ENCODE results near the gene HARS1. TPM values are rescaled to one million over a fixed set of nuclear protein-coding genes. Genes with fewer than 3 reads are reported as not detected.
"Not testable (repeated sequence)": the region's sequence is repeated elsewhere in the genome, so short reads cannot be mapped to it uniquely, and the experiment has no call there.

Gene HARS1
- total RNA-seq, 1 experiment from 2014 or later, result 76.4 TPM

DNA sequence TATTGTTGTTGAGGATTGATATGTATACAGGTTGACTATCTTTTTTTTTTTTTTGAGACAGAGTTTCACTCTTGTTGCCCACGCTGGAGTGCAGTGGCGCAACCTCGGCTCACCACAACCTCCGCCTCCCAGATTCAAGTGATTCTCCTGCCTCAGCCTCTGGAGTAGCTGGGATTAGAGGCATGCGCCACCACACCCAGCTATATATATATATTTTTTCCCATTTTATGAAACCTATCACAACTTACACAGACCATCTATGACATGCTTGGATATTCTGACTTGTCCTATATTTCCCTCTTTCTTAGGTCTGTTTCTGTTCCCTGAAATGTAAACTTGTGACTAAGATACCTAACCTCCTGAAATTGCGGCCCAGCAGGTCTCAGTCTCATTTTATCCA, 63.2 kb downstream of the HARS1 start:
- intact Hi-C loops (cut with micrococcal nuclease; ENCODE audit: unreplicated experiment), result no loop called here
- CTCF ChIA-PET, result interaction anchor here (0.7 kb wide), 1 partner anchor 657 kb away, joined by 6 read pairs; no protein-coding TSS in a partner anchor
- no peak overlapping the region for H3K4me3 ChIP-seq (ENCODE audit: low read depth in 2 of 2, low read length in 2 of 2)
- peaks cover under 1% of the 10 kb centered on the region; the same call in 1 of the 2 replicates for H3K4me1 ChIP-seq (ENCODE audit: control insufficient read depth, insufficient read depth, low read length)
- H3K27me3 ChIP-seq (ENCODE audit: control insufficient read depth, insufficient read depth, low read length), result no peaks in the 10 kb centered on the region
- DNase-seq (ENCODE audit: low read depth, low spot score), result no peak
- H3K9me3 ChIP-seq (ENCODE audit: control insufficient read depth, insufficient read depth, low read depth, low read length), result peaks cover 15% of the 10 kb centered on the region; the same call in 1 of the 2 replicates
- POLR2A ChIA-PET, result no interaction called here
- no peaks in the 10 kb centered on the region for H3K36me3 ChIP-seq (ENCODE audit: control insufficient read depth, insufficient read depth, low read length)
- no TSS peak for BruUV-seq (replicated peaks)
- TF ChIP-seq, protein P1, sequence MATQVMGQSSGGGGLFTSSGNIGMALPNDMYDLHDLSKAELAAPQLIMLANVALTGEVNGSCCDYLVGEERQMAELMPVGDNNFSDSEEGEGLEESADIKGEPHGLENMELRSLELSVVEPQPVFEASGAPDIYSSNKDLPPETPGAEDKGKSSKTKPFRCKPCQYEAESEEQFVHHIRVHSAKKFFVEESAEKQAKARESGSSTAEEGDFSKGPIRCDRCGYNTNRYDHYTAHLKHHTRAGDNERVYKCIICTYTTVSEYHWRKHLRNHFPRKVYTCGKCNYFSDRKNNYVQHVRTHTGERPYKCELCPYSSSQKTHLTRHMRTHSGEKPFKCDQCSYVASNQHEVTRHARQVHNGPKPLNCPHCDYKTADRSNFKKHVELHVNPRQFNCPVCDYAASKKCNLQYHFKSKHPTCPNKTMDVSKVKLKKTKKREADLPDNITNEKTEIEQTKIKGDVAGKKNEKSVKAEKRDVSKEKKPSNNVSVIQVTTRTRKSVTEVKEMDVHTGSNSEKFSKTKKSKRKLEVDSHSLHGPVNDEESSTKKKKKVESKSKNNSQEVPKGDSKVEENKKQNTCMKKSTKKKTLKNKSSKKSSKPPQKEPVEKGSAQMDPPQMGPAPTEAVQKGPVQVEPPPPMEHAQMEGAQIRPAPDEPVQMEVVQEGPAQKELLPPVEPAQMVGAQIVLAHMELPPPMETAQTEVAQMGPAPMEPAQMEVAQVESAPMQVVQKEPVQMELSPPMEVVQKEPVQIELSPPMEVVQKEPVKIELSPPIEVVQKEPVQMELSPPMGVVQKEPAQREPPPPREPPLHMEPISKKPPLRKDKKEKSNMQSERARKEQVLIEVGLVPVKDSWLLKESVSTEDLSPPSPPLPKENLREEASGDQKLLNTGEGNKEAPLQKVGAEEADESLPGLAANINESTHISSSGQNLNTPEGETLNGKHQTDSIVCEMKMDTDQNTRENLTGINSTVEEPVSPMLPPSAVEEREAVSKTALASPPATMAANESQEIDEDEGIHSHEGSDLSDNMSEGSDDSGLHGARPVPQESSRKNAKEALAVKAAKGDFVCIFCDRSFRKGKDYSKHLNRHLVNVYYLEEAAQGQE (IDR thresholded peaks at IDR 0.05; ENCODE audit: insufficient read depth in 1 of 2, low read depth in 2 of 2, low read length in 1 of 2), result no peak
- TF ChIP-seq POLR2AphosphoS5 (IDR thresholded peaks at IDR 0.05; ENCODE audit: low read depth, low read length), result no peak
- no peak for TF ChIP-seq SIN3A (IDR thresholded peaks at IDR 0.05; ENCODE audit: borderline replicate concordance, insufficient read depth, low read depth, low read length)
- no peak for TF ChIP-seq TCF7L2 (IDR thresholded peaks at IDR 0.05; ENCODE audit: low read depth, low read length)
- TF ChIP-seq, protein P2, sequence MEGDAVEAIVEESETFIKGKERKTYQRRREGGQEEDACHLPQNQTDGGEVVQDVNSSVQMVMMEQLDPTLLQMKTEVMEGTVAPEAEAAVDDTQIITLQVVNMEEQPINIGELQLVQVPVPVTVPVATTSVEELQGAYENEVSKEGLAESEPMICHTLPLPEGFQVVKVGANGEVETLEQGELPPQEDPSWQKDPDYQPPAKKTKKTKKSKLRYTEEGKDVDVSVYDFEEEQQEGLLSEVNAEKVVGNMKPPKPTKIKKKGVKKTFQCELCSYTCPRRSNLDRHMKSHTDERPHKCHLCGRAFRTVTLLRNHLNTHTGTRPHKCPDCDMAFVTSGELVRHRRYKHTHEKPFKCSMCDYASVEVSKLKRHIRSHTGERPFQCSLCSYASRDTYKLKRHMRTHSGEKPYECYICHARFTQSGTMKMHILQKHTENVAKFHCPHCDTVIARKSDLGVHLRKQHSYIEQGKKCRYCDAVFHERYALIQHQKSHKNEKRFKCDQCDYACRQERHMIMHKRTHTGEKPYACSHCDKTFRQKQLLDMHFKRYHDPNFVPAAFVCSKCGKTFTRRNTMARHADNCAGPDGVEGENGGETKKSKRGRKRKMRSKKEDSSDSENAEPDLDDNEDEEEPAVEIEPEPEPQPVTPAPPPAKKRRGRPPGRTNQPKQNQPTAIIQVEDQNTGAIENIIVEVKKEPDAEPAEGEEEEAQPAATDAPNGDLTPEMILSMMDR (IDR thresholded peaks at IDR 0.05), result no peak
- no peak overlapping the region for H3K27ac ChIP-seq (ENCODE audit: low read length)
- no peak for ATAC-seq
- in situ Hi-C loops (cut with HindIII; ENCODE audit: low pct_unique_long_range_greater_than_20kb, low sequenced_read_pairs), result no loop called here

DNA sequence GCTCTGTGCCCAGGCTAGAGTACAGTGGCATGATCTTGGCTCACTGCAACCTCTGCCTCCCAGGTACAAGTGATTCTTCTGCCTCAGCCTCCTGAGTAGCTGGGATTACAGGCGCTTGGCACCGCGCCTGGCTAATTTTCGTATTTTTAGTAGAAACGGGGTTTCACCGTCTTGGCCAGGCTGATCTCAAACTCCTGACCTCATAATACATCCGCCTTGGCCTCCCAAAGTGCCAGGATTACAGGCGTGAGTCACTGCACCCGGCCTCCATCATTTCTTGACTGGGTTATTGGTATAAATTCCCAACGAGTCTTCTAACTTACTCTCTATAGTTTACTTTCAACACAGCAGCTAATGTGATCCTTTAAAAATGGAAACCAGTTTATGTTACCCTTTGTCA, 66.3 kb downstream of the HARS1 start:
- intact Hi-C loops (cut with micrococcal nuclease; ENCODE audit: unreplicated experiment); CTCF ChIA-PET; ATAC-seq; H3K27me3 ChIP-seq (ENCODE audit: control insufficient read depth, insufficient read depth, low read length); DNase-seq (ENCODE audit: low read depth, low spot score); BruUV-seq (replicated peaks); H3K27ac ChIP-seq (ENCODE audit: low read length); H3K4me3 ChIP-seq (ENCODE audit: low read depth in 2 of 2, low read length in 2 of 2); H3K36me3 ChIP-seq (ENCODE audit: control insufficient read depth, insufficient read depth, low read length); in situ Hi-C loops (cut with HindIII; ENCODE audit: low pct_unique_long_range_greater_than_20kb, low sequenced_read_pairs); H3K4me1 ChIP-seq (ENCODE audit: control insufficient read depth, insufficient read depth, low read length): not testable (repeated sequence)
- peaks cover 15% of the 10 kb centered on the region; the same call in 1 of the 2 replicates for H3K9me3 ChIP-seq (ENCODE audit: control insufficient read depth, insufficient read depth, low read depth, low read length)
- POLR2A ChIA-PET, result interaction anchor here (0.6 kb wide), 1 partner anchor 1029 kb away, joined by 6 read pairs; no protein-coding TSS in a partner anchor

Small RNA genes within 50 kb of the gene (microRNA-seq; reads per million reads assigned to microRNA genes)
- gene MIR3655 (ENCODE audit: unreplicated experiment), result not detected

Other genes starting within 250 kb of the HARS1 start
- gene EIF4EBP3, start 143.7 kb downstream of the HARS1 start, total RNA-seq (2021; ENCODE audit: unreplicated experiment), result 8.6 TPM
- 52.0 TPM for gene SRA1, start 133.9 kb downstream of the HARS1 start, total RNA-seq (2021; ENCODE audit: unreplicated experiment)
- 28.6 TPM for gene APBB3, start 126.8 kb downstream of the HARS1 start, total RNA-seq (2021; ENCODE audit: unreplicated experiment)
- 96.7 TPM for gene SLC35A4, start 126.5 kb downstream of the HARS1 start, total RNA-seq (2021; ENCODE audit: unreplicated experiment)
- 2.5 TPM for gene CD14, start 58.2 kb downstream of the HARS1 start, total RNA-seq (2021; ENCODE audit: unreplicated experiment)
- 18.9 TPM for gene TMCO6, start 51.9 kb downstream of the HARS1 start, total RNA-seq (2021; ENCODE audit: unreplicated experiment)
- 81.7 TPM for gene NDUFA2, start 43.7 kb downstream of the HARS1 start, total RNA-seq (2021; ENCODE audit: unreplicated experiment)
- gene IK, start 43.5 kb downstream of the HARS1 start, total RNA-seq (2021; ENCODE audit: unreplicated experiment), result 98.2 TPM
- 49.2 TPM for gene WDR55, start 26.5 kb downstream of the HARS1 start, total RNA-seq (2021; ENCODE audit: unreplicated experiment)
- gene DND1, start 17.8 kb downstream of the HARS1 start, total RNA-seq (2021; ENCODE audit: unreplicated experiment), result 1.8 TPM
- 44.1 TPM for gene HARS2, start 85 bp upstream of the HARS1 start, total RNA-seq (2021; ENCODE audit: unreplicated experiment)
- 62.2 TPM for gene ZMAT2, start 9.1 kb upstream of the HARS1 start, total RNA-seq (2021; ENCODE audit: unreplicated experiment)
- not detected for gene PCDHA1, start 94.8 kb upstream of the HARS1 start, total RNA-seq (2021; ENCODE audit: unreplicated experiment)
- gene PCDHA2, start 103.5 kb upstream of the HARS1 start, total RNA-seq (2021; ENCODE audit: unreplicated experiment), result not detected
- not detected for gene PCDHA3, start 109.7 kb upstream of the HARS1 start, total RNA-seq (2021; ENCODE audit: unreplicated experiment)
- gene PCDHA4, start 115.7 kb upstream of the HARS1 start, total RNA-seq (2021; ENCODE audit: unreplicated experiment), result 3.1 TPM
- gene PCDHA5, start 130.2 kb upstream of the HARS1 start, total RNA-seq (2021; ENCODE audit: unreplicated experiment), result 0.10 TPM
- gene PCDHA6, start 136.6 kb upstream of the HARS1 start, total RNA-seq (2021; ENCODE audit: unreplicated experiment), result 0.31 TPM
- gene PCDHA7, start 142.9 kb upstream of the HARS1 start, total RNA-seq (2021; ENCODE audit: unreplicated experiment), result 0.15 TPM
- 0.10 TPM for gene PCDHA8, start 149.8 kb upstream of the HARS1 start, total RNA-seq (2021; ENCODE audit: unreplicated experiment)
- 0.21 TPM for gene PCDHA9, start 157.0 kb upstream of the HARS1 start, total RNA-seq (2021; ENCODE audit: unreplicated experiment)
- gene PCDHA10, start 164.5 kb upstream of the HARS1 start, total RNA-seq (2021; ENCODE audit: unreplicated experiment), result 0.33 TPM
- 0.08 TPM for gene PCDHA11, start 177.6 kb upstream of the HARS1 start, total RNA-seq (2021; ENCODE audit: unreplicated experiment)
- 10.0 TPM for gene PCDHA12, start 183.9 kb upstream of the HARS1 start, total RNA-seq (2021; ENCODE audit: unreplicated experiment)
- 1.0 TPM for gene PCDHA13, start 190.8 kb upstream of the HARS1 start, total RNA-seq (2021; ENCODE audit: unreplicated experiment)
- 0.59 TPM for gene PCDHAC1, start 234.9 kb upstream of the HARS1 start, total RNA-seq (2021; ENCODE audit: unreplicated experiment)